Activated T-cell treated with anti-CD3 and anti-CD28 coated beads, Interleukin-2, amount 50 U/mL, for 1 hour (primary cell): Measurements from ENCODE around the gene ARHGDIG.
A peak's percentile ranks its signal among the peaks of the same experiment; 100 is the strongest.
"Not testable (repeated sequence)": the region's sequence is repeated elsewhere in the genome, so short reads cannot be mapped to it uniquely, and the experiment has no call there.

ENCODE experiments used
- DNase-seq: peaks from one replicate; pipeline ENCODE4 v3.0.0-alpha.2; 2020

Gene ARHGDIG

DNA sequence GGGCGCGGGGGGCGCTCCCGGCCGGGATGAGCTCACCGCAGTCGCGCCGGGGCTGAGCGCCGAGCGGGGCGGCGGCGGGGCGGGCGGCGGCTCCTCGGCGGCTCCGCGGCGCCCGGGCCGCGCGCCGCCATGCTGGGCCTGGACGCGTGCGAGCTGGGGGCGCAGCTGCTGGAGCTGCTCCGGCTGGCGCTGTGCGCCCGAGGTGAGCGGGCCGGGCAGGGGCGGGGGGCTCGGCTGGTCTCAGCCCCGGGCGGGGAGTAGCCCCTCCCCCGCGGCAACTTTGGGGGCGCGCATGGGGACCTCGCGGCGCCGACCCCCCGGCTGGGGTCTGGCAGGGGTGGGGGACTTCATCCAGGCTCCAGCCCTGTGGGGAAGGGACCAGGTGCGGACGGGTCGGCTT is at the start of gene ARHGDIG:
Gene ARHGDIG (plus strand): TSS at position 40 of the 400 bp plus-strand sequence. CDS start 90 bp downstream, at position 130.
- DNase-seq, result no peak

- no peak for DNase-seq
Observed at GRCh38 chr16:230949-231348, 49.4 kb upstream of the ARHGDIG start.

GRCh38 chr16:234468-235305 is 45.7 kb upstream of the ARHGDIG start, which contains the start of gene FAM234A:
Gene FAM234A (plus strand): TSS chr16:234821. CDS start chr16:254414, 19,593 bp downstream.
- DNase-seq, result peak; percentile 95

DNA sequence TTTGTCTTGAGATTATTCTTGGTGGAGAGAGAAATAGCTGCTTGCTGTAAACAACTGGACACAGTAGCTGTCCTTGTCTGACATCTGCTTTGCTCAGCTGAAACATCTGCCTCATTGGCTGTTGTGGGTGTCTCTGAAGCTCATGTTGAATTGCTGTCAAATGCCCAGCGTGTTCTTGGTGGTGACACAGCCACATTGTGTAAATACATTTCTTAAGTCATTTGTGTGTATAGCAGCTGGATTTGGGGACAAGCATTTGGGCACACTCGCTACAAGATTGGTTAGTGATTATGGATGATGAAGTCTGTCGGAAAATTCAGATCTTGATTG is 40.5 kb upstream of the ARHGDIG start:
- no peak for DNase-seq

DNA sequence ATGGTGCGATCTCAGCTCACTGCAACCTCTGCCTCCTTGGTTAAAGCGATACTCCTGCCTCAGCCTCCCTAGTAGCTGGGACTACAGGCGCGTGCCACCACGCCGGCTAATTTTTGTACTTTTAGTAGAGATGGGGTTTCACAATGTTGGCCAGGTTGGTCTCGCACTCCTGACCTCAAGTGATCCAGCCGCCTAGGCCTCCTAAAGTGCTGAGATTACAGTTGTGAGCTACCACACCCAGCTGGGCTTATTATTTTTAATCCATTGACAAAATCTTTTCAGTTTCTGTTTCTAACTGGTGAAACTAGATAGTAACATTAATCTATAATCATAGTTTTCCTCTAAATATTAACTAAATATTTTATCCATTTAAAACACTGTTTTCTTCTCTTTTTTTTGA is 39.8 kb upstream of the ARHGDIG start:
- no peak for DNase-seq

DNA sequence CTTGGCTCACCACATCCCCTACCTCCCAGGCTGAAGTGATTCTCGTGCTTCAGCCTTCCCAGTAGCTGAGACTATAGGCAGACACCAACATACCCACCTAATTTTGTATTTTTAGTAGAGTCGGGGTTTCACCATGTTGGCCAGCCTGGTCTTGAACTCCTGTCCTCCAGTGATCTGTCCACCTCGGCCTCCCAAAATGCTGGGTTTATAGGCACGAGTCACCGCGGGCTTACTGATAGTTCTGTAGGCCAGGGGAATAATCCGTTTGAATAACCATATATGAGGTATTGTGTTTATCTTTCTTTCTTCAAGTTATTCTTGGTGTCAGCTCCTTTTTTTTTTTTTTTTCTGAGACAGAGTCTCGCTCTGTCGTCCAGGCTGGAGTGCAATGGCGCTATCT is 38.1 kb upstream of the ARHGDIG start:
- DNase-seq, result no peak

DNA sequence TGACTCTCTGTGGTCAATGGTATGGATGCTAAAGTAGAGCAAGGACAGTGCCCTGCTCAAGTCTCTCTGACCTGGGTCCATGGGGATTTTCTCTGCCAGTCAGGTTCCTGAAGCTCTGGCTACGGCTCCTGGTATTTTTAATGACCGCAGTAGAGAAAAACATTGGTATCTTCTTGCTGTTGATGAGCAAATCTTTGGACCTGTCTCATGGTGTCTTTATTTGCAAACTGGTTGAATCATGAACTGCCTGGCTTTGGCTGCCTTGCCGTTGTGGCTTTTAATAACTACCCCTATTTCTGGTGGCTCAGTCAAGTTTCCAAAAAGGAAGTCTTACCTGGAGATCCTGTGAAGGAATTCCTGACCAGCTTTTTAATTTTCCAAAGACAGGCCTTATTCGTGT is 37.0 kb upstream of the ARHGDIG start:
- no peak for DNase-seq

DNA sequence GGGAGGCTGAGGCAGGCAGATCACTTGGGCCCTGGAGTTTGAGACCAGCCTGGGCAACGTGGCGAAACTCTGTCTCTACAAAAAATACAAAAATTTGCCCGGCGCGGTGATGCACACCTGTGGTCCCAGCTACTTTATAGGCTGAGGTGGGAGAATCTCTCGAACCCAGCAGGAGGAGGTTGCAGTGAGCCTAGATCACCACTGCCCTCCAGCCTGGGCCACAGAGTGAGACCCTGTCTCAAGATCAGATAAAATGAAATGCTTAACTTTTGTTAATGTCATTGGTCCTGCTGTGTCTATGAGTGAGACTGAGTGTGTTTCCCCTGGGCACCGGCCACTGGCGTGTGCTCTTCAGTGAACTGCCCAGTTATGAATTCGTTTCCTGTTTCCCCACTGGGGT is 35.3 kb upstream of the ARHGDIG start:
- no peak for DNase-seq

GRCh38 chr16:247027-247426 is 33.4 kb upstream of the ARHGDIG start:
- no peak for DNase-seq

GRCh38 chr16:249431-249830 is 31.0 kb upstream of the ARHGDIG start:
- DNase-seq, result no peak

DNA sequence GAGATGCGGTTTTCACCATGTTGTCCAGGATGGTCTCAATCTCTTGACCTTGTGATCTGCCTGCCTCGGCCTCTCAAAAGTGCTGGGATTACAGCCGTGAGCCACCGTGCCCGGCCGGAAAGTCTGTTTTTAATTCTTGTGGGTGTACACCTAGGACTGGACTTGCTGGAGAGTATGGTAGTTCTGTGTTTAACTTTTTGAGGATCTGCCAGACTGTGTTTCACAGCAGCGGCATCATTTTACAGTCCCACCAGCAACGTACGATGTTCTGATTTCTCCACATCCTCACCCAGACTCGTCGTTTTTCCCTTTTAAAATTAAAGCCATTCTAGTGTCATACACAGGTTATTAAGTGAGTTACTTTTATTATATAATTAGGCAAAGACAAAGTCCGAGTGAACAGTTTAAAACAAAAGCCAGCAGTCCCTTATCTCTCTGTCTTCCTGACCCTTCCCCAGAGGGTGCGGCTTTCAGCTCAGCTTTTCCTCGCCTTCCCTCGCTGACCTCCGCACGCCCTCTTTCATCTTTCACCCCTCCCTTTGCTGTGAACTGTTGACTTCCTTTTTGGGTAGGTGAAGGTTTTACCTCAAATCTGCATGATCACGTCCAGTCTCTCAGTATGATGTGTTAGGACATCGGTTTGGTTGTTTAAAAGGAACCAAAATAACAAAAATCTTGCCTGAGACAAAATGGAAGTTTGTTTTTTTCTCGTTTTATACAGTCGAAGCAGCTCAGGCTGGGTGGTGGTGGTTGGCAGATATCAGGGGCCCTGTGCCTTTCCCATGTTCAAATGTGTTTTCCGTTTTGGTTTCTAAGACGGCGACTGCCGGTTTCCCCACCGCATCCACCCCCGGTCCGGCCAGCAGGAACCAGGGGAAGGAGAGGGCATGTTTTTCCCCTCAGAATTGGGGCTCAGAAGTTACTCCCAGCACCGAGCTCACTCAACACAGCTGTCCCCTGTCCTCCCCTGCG is 27.7 kb upstream of the ARHGDIG start:
- peak; percentile 33 for DNase-seq

GRCh38 chr16:253833-254232 is 26.6 kb upstream of the ARHGDIG start:
- no peak for DNase-seq

DNA sequence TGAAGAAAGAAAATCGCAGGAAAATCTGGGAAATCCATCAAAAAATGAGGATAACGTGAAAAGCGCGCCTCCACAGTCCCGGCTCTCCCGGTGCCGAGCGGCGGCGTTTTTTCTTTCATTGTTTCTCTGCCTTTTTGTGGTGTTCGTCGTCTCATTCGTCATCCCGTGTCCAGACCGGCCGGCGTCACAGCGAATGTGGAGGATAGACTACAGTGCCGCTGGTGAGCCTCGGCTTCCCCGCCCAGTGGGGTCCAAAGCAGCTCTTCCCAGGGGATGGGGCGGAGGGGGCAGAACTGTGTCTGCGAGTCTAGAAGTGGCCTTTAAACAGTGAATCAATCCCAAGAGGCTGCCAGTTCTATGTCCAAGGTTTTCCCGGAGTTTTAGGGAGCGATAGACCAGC is 25.9 kb upstream of the ARHGDIG start:
- DNase-seq, result no peak

DNA sequence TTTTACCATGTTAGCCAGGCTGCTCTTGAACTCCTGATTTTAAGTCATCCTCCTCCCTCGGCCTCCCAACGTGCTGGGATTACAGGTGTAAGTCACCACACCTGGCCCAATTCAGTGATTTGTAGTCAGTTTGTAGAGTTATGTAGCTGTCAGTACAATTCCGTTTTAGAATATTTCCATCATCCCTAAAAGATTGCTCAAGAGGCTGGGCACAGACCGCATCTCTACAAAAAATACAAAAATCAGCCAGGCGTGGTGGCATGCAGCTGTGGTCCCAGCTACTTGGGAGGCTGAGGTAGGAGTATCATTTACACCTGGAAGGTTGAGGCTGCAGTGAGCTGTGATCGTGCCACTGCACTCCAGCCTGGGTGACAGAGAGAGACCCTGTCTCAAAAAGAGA is 25.2 kb upstream of the ARHGDIG start:
- no peak for DNase-seq

- DNase-seq, result not testable (repeated sequence)
Observed at GRCh38 chr16:258091-258490, 22.3 kb upstream of the ARHGDIG start.

DNA sequence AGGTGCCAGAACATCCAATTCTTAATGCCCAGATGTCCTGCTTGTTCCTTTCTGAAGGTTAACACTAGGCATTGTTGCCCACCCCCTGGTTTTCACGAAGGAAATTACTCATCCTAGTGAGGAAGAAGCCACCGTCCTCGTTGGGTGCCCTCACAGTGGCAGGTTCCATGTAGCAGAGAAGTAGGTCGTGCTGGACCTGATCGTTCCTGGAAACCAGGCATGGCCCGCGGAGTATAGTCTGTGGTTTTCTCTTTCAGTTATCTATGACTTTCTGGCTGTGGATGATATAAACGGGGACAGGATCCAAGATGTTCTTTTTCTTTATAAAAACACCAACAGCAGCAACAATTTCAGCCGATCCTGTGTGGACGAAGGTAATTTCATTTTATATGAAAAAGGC is 21.2 kb upstream of the ARHGDIG start:
- no peak for DNase-seq

DNA sequence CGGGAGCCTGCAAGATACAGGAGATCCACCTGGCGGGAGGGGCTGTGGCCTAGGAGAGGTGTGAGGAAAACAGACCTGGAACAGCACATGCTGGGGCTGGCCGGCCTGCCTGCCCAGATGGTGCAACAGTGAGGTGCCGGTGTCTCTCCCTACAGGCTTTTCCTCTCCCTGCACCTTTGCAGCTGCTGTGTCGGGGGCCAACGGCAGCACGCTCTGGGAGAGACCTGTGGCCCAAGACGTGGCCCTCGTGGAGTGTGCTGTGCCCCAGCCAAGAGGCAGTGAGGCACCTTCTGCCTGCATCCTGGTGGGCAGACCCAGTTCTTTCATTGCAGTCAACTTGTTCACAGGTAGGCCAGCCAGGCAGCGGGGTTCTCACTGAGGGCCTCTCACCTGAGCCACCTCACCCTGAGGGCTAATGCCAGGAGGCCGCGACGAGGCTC is 20.6 kb upstream of the ARHGDIG start:
- DNase-seq, result no peak

- DNase-seq, result no peak
Observed at GRCh38 chr16:260326-260725, 20.1 kb upstream of the ARHGDIG start.

GRCh38 chr16:261031-261691 is 19.2 kb upstream of the ARHGDIG start:
- DNase-seq, result no peak

DNA sequence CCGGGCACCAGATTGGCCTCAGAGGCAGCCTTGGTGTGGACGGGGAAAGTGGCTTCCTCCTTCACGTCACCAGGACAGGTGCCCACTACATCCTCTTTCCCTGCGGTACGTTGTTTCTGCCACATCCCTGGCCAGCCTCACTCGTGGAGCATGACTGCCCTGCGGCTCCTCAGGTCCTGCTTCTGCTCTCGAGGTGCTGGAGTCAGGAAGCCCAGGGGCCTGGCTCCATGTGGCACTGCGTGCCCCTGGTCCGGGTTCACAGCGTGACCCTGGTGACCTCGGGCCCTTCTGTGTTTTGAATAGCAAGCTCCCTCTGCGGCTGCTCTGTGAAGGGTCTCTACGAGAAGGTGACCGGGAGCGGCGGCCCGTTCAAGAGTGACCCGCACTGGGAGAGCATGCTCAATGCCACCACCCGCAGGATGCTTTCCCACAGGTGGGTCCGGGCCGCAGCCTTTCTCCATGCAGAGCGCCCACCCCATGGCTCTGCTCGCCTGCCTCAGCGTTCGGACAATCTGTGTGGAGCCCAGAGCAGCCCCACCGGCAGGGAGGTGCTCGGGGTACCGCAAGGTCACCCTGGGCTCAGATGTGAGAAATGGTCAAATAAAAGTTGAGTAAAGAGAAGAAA is 18.2 kb upstream of the ARHGDIG start:
- no peak for DNase-seq

- no peak for DNase-seq
Observed at GRCh38 chr16:263182-263774, 17.1 kb upstream of the ARHGDIG start.

DNA sequence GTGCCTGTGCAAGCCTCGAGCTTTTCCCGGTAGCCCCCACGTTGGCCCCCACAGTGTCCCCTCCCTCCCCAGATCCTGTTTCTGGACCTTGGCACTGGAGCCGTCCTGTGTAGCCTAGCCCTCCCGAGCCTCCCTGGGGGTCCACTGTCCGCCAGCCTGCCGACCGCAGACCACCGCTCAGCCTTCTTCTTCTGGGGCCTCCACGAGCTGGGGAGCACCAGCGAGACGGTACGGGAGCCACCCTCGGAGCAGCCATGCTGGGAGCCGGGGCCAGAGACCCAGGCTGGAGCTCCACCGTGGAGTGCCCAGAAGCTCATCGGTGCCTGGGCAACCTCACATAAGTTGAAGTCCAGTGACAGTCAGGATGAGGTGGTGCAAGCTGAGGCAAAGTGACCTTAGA is 16.4 kb upstream of the ARHGDIG start:
- DNase-seq, result no peak
